ENCODE measurements around the gene AICDA. TPM values are rescaled to one million over a fixed set of nuclear protein-coding genes. Genes with fewer than 3 reads are reported as not detected.

The AICDA gene
- total RNA-seq, 1 experiment from 2014 or later = not detected

GRCh38 chr12:8655421-8655820, 42.8 kb upstream of the AICDA start:
- no peak overlapping the region for H3K4me2 ChIP-seq (ENCODE audit: low read length)
- H3K9ac ChIP-seq (ENCODE audit: low read length) = no peak overlapping the region
- intact Hi-C loops (cut with micrococcal nuclease) = loop anchor here (5.0 kb wide), 1 partner anchor 392 kb away; no protein-coding TSS in a partner anchor
- no peak for TF ChIP-seq YY1 (IDR thresholded peaks at IDR 0.05; ENCODE audit: extremely low read depth, insufficient replicate concordance, low read depth, low read length)
- TF ChIP-seq FOSL1 (IDR thresholded peaks at IDR 0.05; ENCODE audit: low read depth) = no peak
- TF ChIP-seq RAD21 (IDR thresholded peaks at IDR 0.05; ENCODE audit: low read depth) = no peak
- no peak for TF ChIP-seq JUND (IDR thresholded peaks at IDR 0.05)
- no peak for TF ChIP-seq ELF1 (IDR thresholded peaks at IDR 0.05; ENCODE audit: borderline replicate concordance, low read depth)
- TF ChIP-seq TCF7L2 (IDR thresholded peaks at IDR 0.05; ENCODE audit: borderline replicate concordance, extremely low read depth, insufficient read depth, insufficient read length) = no peak
- no peak for TF ChIP-seq MAX (IDR thresholded peaks at IDR 0.05)
- no peak for TF ChIP-seq POLR2AphosphoS5 (IDR thresholded peaks at IDR 0.05; ENCODE audit: low read depth, low read length)
- BruUV-seq (replicated peaks) = no TSS peak
- no peaks in the 10 kb centered on the region for H4K20me1 ChIP-seq (ENCODE audit: insufficient read depth)
- 0 out of 4 replicates have a peak, but pooled peaks cover 0 to 3% of the 10 kb centered on the region in 2 experiments for H3K4me1 ChIP-seq (ENCODE audit: control insufficient read depth in 1 of 2, insufficient read depth in 2 of 2, low read length in 2 of 2)
- RAD21 ChIA-PET (ENCODE audit: low non-redundant PET in 1 of 2, low total read pairs in 2 of 2, uncharacterized antibody in 2 of 2, unreplicated experiment in 2 of 2) = no interaction called here
- H3K27ac ChIP-seq (ENCODE audit: low read depth, low read length) = no peak overlapping the region
- H3K9me2 ChIP-seq (ENCODE audit: insufficient read depth) = no peaks in the 10 kb centered on the region
- CTCF ChIA-PET = interaction anchor here (1.1 to 3.2 kb wide), 2 partner anchors 111 to 395 kb away, joined by 3 to 27 read pairs; no protein-coding TSS in a partner anchor
- POLR2A ChIA-PET = no interaction called here
- ATAC-seq = no peak
- no peaks in the 10 kb centered on the region for H3K36me3 ChIP-seq (ENCODE audit: control insufficient read depth in 1 of 2, insufficient read depth in 2 of 2, low read length in 2 of 2)
- H3K9me3 ChIP-seq (ENCODE audit: control insufficient read depth in 1 of 2, insufficient read depth in 1 of 2, low read depth in 1 of 2, low read length in 2 of 2) = no peaks in the 10 kb centered on the region
- no peak overlapping the region for H3K4me3 ChIP-seq (replicated peaks in 1 of 2; ENCODE audit: low read depth in 1 of 2, low read length in 2 of 2)
- no peaks in the 10 kb centered on the region for H3K27me3 ChIP-seq (ENCODE audit: insufficient read depth, low read length)
- H2AFZ ChIP-seq (ENCODE audit: low read depth, low read length, poor library complexity, severe bottlenecking) = no peak overlapping the region
- no peaks in the 10 kb centered on the region for H3K79me2 ChIP-seq (ENCODE audit: insufficient read depth, low read length)
- no peak for DNase-seq (ENCODE audit: low read depth, low spot score)

GRCh38 chr12:8648576-8649205, 36.0 kb upstream of the AICDA start:
- no peak overlapping the region for H3K4me2 ChIP-seq (ENCODE audit: low read length)
- no peaks in the 10 kb centered on the region for H4K20me1 ChIP-seq (ENCODE audit: insufficient read depth)
- intact Hi-C loops (cut with micrococcal nuclease) = no loop called here
- no TSS peak for BruUV-seq (replicated peaks)
- no peak overlapping the region for H2AFZ ChIP-seq (ENCODE audit: low read depth, low read length, poor library complexity, severe bottlenecking)
- peaks cover 11% of the 10 kb centered on the region; the same call in 1 of the 2 replicates for H3K27me3 ChIP-seq (ENCODE audit: insufficient read depth, low read length)
- CTCF ChIA-PET = interaction anchor here (1.6 to 1.9 kb wide), 2 partner anchors 9 to 401 kb away, joined by 4 read pairs; no protein-coding TSS in a partner anchor
- DNase-seq (ENCODE audit: low read depth, low spot score) (no peak), ATAC-seq (no peak)
- POLR2A ChIA-PET = no interaction called here
- no peaks in the 10 kb centered on the region for H3K36me3 ChIP-seq (ENCODE audit: control insufficient read depth in 1 of 2, insufficient read depth in 2 of 2, low read length in 2 of 2)
- H3K9me3 ChIP-seq (ENCODE audit: control insufficient read depth in 1 of 2, insufficient read depth in 1 of 2, low read depth in 1 of 2, low read length in 2 of 2) = no peaks in the 10 kb centered on the region
- H3K4me3 ChIP-seq (replicated peaks in 1 of 2; ENCODE audit: low read depth in 1 of 2, low read length in 2 of 2) = no peak overlapping the region
- RAD21 ChIA-PET (ENCODE audit: low non-redundant PET in 1 of 2, low total read pairs in 2 of 2, uncharacterized antibody in 2 of 2, unreplicated experiment in 2 of 2) = no interaction called here
- H3K79me2 ChIP-seq (ENCODE audit: insufficient read depth, low read length) = no peaks in the 10 kb centered on the region
- H3K4me1 ChIP-seq (ENCODE audit: control insufficient read depth in 1 of 2, insufficient read depth in 2 of 2, low read length in 2 of 2) = no peaks in the 10 kb centered on the region
- no peak overlapping the region for H3K9ac ChIP-seq (ENCODE audit: low read length)
- no peaks in the 10 kb centered on the region for H3K9me2 ChIP-seq (ENCODE audit: insufficient read depth)
- no peak overlapping the region for H3K27ac ChIP-seq (ENCODE audit: low read depth, low read length)
- no peak for TF ChIP-seq YY1 (IDR thresholded peaks at IDR 0.05; ENCODE audit: extremely low read depth, insufficient replicate concordance, low read depth, low read length)
- no peak for TF ChIP-seq ZBTB33 (IDR thresholded peaks at IDR 0.05; ENCODE audit: extremely low read depth, insufficient replicate concordance, low read length)
- TF ChIP-seq ATF3 (IDR thresholded peaks at IDR 0.05) = no peak
- TF ChIP-seq CBX3 (IDR thresholded peaks at IDR 0.05; ENCODE audit: low read depth) = no peak
- TF ChIP-seq ZFX (IDR thresholded peaks at IDR 0.05) = no peak
- TF ChIP-seq SIN3A (IDR thresholded peaks at IDR 0.05; ENCODE audit: low read depth) = no peak
- no peak for TF ChIP-seq SP1 (IDR thresholded peaks at IDR 0.05; ENCODE audit: low read depth)
- TF ChIP-seq POLR2AphosphoS5 (IDR thresholded peaks at IDR 0.05; ENCODE audit: low read depth, low read length) = no peak
- no peak for TF ChIP-seq EZH2 (IDR thresholded peaks at IDR 0.05)
- TF ChIP-seq POLR2A (IDR thresholded peaks at IDR 0.05; ENCODE audit: borderline replicate concordance, extremely low read depth, insufficient read depth, insufficient read length) = no peak
- no peak for TF ChIP-seq SRF (IDR thresholded peaks at IDR 0.05; ENCODE audit: low read depth)
- no peak for TF ChIP-seq ELF1 (IDR thresholded peaks at IDR 0.05; ENCODE audit: borderline replicate concordance, low read depth)
- no peak for TF ChIP-seq EZH2phosphoT487 (IDR thresholded peaks at IDR 0.05; ENCODE audit: borderline replicate concordance)
- TF ChIP-seq RAD21 (IDR thresholded peaks at IDR 0.05; ENCODE audit: low read depth) = no peak

Data from HCT116 (cell line).